Kidney (tissue), 14 donors: ENCODE data around the gene BEST1. TPM values are rescaled to one million over a fixed set of nuclear protein-coding genes. Genes with fewer than 3 reads are reported as not detected.
A peak's percentile ranks its signal among the peaks of the same experiment; 100 is the strongest.
"Not testable (repeated sequence)": the region's sequence is repeated elsewhere in the genome, so short reads cannot be mapped to it uniquely, and the experiment has no call there.

ENCODE experiments used
- DNase-seq, 5 donors: peaks; one replicate each; pipeline ENCODE4 v3.0.0-alpha.2; 2013 to 2020
- FAIRE-seq: peaks from 2 replicates; lab custom pipeline; 2012; peaks lifted over from hg19 to GRCh38; lab: Jason Lieb, UNC
- H3K27ac ChIP-seq, 2 donors: one replicate each; pipeline ENCODE4 v1.7.0; 2013; ENCODE audit warnings: low read depth in 2 of 2, low read length in 2 of 2, inconsistent platforms in 1 of 2
- H3K27me3 ChIP-seq: one replicate; pipeline ENCODE4 v1.7.1; 2013; ENCODE audit warnings: low read length, inconsistent platforms; ENCODE audit not compliant: control insufficient read depth, insufficient read depth
- H3K36me3 ChIP-seq, 3 donors: one replicate each; pipeline versions ENCODE4 v1.7.0 to v1.7.1; 2013; ENCODE audit warnings: low read length in 3 of 3, control low read depth in 1 of 3, inconsistent platforms in 1 of 3; ENCODE audit not compliant: insufficient read depth in 3 of 3, control insufficient read depth in 2 of 3
- H3K4me1 ChIP-seq, 3 donors: one replicate each; pipeline versions ENCODE4 v1.7.0 to v1.7.1; 2013; ENCODE audit warnings: low read length in 3 of 3, inconsistent platforms in 1 of 3, low read depth in 1 of 3; ENCODE audit not compliant: control insufficient read depth in 2 of 3, insufficient read depth in 2 of 3
- H3K4me3 ChIP-seq, 3 donors: one replicate each; pipeline versions ENCODE4 v1.7.0 to v1.8.1; 2013; ENCODE audit warnings: low read length in 3 of 3, control low read depth in 1 of 3, inconsistent platforms in 1 of 3
- H3K9ac ChIP-seq, 3 donors: one replicate each; pipeline versions ENCODE4 v1.7.0 to v1.7.1; 2013; ENCODE audit warnings: low read length in 3 of 3, control low read depth in 1 of 3, inconsistent platforms in 1 of 3
- H3K9me3 ChIP-seq, 3 donors: one replicate each; pipeline versions ENCODE4 v1.7.0 to v1.7.1; 2013; ENCODE audit warnings: low read length in 3 of 3, control low read depth in 1 of 3, inconsistent platforms in 1 of 3; ENCODE audit not compliant: control insufficient read depth in 2 of 3, insufficient read depth in 1 of 3
- CTCF ChIP-seq: IDR thresholded peaks from 3 replicates; pipeline ENCODE4 v1.5.1; 2012; ENCODE audit warnings: mild to moderate bottlenecking, moderate library complexity, borderline replicate concordance; ENCODE audit not compliant: insufficient read depth; ENCODE audit errors: extremely low read depth
- intact Hi-C: fragments of 100-400 bp; cut with DNase I; formaldehyde crosslinking; loops from one replicate; pipeline ENCODE4 v1.11.1; 2022
- polyA plus RNA-seq: library from polyadenylated mRNA; stranded (reverse); fragments of 350-450 nt; fragmentation: Illumina TruSeq; extraction: RNeasy Lipid Tissue Mini Kit (QIAGEN cat#74804); gene quantifications from one replicate; pipeline ENCODE4 v1.2.3, GENCODE V29; 2014; ENCODE audit warnings: low read depth, low replicate concordance; ENCODE audit not compliant: insufficient read depth
- total RNA-seq: library from RNA; stranded (reverse); fragmentation: NEBNext Ultra II Directional; extraction: Animal tissue kit (Norgen Biotek cat#: 25700); gene quantifications from one replicate; pipeline ENCODE4 v1.2.1, GENCODE V29; 2021
- donor health status: control.
- donor health status: control.
- donor health status: control.
- donor health status: control.
- donor health status: control.
- donor health status: DM: yes; HTN: yes; CAD: no.
- donor health status: Normal renal cell carcinoma (clear cell type).

BEST1 gene
- total and polyA plus RNA-seq, 2 donors from 2014 or later, result 0.62 to 7.1 TPM

GRCh38 chr11:61949169-61950034, 749 bp upstream of the BEST1 start:
- no peaks in the 10 kb centered on the region for H3K9me3 ChIP-seq
- intact Hi-C loops, result loop anchor here (5.0 kb wide), 1 partner anchor 47 kb away; no protein-coding TSS in a partner anchor
- FAIRE-seq (no peak), DNase-seq (peak; percentile 60 to 88 (median 75))
- peaks cover 0 to 7% (median 3%) of the 10 kb centered on the region in 3 donors for H3K4me1 ChIP-seq
- H3K36me3 ChIP-seq, result no peaks in the 10 kb centered on the region
- H3K4me3 ChIP-seq, result no peak overlapping the region
- no peaks in the 10 kb centered on the region for H3K27me3 ChIP-seq
- no peak overlapping the region for H3K27ac ChIP-seq
- H3K9ac ChIP-seq, result no peak overlapping the region
- TF ChIP-seq CTCF, result no peak

GRCh38 chr11:61951484-61952135, 1.5 kb downstream of the BEST1 start:
- Histone ChIP-seq H3K9me3 (no peaks in the 10 kb centered on the region), H3K9ac (no peak overlapping the region), H3K4me1 (peaks cover 0 to 7% (median 7%) of the 10 kb centered on the region in 3 donors), H3K27me3 (no peaks in the 10 kb centered on the region), H3K4me3 (no peak overlapping the region), H3K27ac (no peak overlapping the region), H3K36me3 (no peaks in the 10 kb centered on the region)
- DNase-seq (no peak), FAIRE-seq (no peak)
- intact Hi-C loops, result no loop called here
- no peak for TF ChIP-seq CTCF

- Histone ChIP-seq H3K4me3 (no peak overlapping the region), H3K27ac (no peak overlapping the region), H3K9ac (no peak overlapping the region), H3K4me1 (peaks cover 0 to 5% (median under 1%) of the 10 kb centered on the region in 3 donors), H3K27me3 (no peaks in the 10 kb centered on the region), H3K36me3 (no peaks in the 10 kb centered on the region), H3K9me3 (no peaks in the 10 kb centered on the region)
- TF ChIP-seq CTCF, result no peak
- no peak for DNase-seq
- intact Hi-C loops, result no loop called here
- no peak for FAIRE-seq
Measured at GRCh38 chr11:61952882-61953281, 2.7 kb downstream of the BEST1 start.

- H3K27ac ChIP-seq, intact Hi-C loops, H3K36me3 ChIP-seq, H3K27me3 ChIP-seq, DNase-seq, H3K4me1 ChIP-seq, H3K9me3 ChIP-seq, H3K4me3 ChIP-seq, FAIRE-seq, H3K9ac ChIP-seq: not testable (repeated sequence)
Measured at GRCh38 chr11:61953632-61954031, 3.5 kb downstream of the BEST1 start.
